WTC11 (cell line): ENCODE measurements around the gene PKLR.

Experiments used
- ELF4 ChIP-seq: sonication (generic); formaldehyde crosslinking; IDR thresholded peaks from 2 replicates; pipeline ENCODE4 v1.8.1; 2022; ENCODE audit warnings: low read depth, mild to moderate bottlenecking, moderate library complexity, missing genetic modification reagents
- ESRRA ChIP-seq: sonication (generic); formaldehyde crosslinking; IDR thresholded peaks from 2 replicates; pipeline ENCODE4 v1.8.1; 2022; ENCODE audit warnings: mild to moderate bottlenecking, missing genetic modification reagents, borderline replicate concordance
- FOXK1 ChIP-seq: sonication (generic); formaldehyde crosslinking; IDR thresholded peaks from 2 replicates; pipeline ENCODE4 v1.8.0; 2022; ENCODE audit warnings: mild to moderate bottlenecking, moderate library complexity, missing genetic modification reagents
- JUN ChIP-seq: sonication (generic); formaldehyde crosslinking; IDR thresholded peaks from 2 replicates; pipeline ENCODE4 v1.8.0; 2023; ENCODE audit warnings: mild to moderate bottlenecking, missing genetic modification reagents
- NFYB ChIP-seq: sonication (generic); formaldehyde crosslinking; conservative IDR thresholded peaks from 2 replicates; pipeline ENCODE4 v1.8.0; 2022; ENCODE audit warnings: low read depth, missing genetic modification reagents
- ZBTB21 ChIP-seq: sonication (generic); formaldehyde crosslinking; IDR thresholded peaks from 2 replicates; pipeline ENCODE4 v1.8.1; 2023; ENCODE audit warnings: mild to moderate bottlenecking, missing genetic modification reagents, borderline replicate concordance
- ZNF121 ChIP-seq: sonication (generic); formaldehyde crosslinking; IDR thresholded peaks from 2 replicates; pipeline ENCODE4 v1.8.0; 2023; ENCODE audit warnings: missing genetic modification reagents
- TF ChIP-seq, protein P1 (sequence below): fragments of 200-600 bp; IDR thresholded peaks from 2 replicates; pipeline ENCODE4 v1.8.0; 2022; ENCODE audit warnings: antibody characterized with exemption
- TF ChIP-seq, protein P2 (sequence below): sonication (generic); formaldehyde crosslinking; conservative IDR thresholded peaks from 2 replicates; pipeline ENCODE4 v1.8.1; 2023; ENCODE audit warnings: mild to moderate bottlenecking, low read depth, missing genetic modification reagents, moderate library complexity
- TF ChIP-seq, protein P3 (sequence below): sonication (generic); formaldehyde crosslinking; IDR thresholded peaks from 2 replicates; pipeline ENCODE4 v1.8.1; 2023; ENCODE audit warnings: mild to moderate bottlenecking, missing genetic modification reagents, moderate library complexity
- TF ChIP-seq, protein P4 (sequence below): sonication (generic); formaldehyde crosslinking; IDR thresholded peaks from 2 replicates; pipeline ENCODE4 v1.8.0; 2022; ENCODE audit warnings: mild to moderate bottlenecking, missing genetic modification reagents

DNA sequence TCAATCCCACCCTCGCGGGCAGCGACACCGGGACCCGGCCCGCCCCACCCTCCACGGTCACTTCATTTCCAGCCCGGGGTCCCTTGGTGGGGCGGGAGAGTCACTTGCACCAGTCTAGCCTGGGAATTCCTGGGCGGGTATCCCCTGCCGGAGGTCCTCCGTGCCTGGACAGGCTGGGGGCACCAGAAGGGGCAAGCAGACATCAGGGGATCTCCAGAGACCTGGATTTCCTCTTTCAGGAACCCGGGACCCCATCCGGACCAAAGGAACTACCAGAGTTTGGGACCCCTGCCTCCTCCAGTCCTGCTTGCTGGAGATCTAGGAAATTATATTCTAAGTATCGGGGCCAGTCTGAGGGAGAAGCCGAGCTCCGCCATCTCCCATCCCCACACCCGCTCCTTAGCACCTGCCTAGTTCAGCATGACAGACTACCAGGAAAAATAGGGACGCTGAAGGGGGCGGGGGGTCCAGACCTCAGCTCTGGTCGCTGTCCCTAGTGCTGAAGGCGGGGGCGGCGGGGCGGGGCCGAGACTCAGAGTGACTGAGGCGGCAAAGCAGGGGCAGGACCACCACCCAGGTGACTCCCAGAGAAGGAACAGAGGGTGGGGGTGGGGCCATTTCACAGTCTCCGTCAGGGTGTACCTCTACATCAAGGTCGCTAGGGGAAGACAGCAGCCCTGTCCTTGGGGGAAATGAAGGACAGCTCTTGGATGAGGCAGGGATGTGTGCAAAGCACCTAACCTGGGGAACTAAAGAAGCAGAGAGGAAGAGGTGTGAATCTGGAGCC, 23.1 kb downstream of the PKLR start:
- TF ChIP-seq ELF4 (CRISPR knock-in tag) (no peak), ZNF121 (CRISPR knock-in tag) (no peak), NFYB (CRISPR knock-in tag) (no peak), FOXK1 (CRISPR knock-in tag) (peak; percentile 85; the same call in 1 of the 2 replicates), ZBTB21 (no peak), ESRRA (CRISPR knock-in tag) (peak; percentile 70; the same call in 1 of the 2 replicates), JUN (CRISPR knock-in tag) (no peak)
- TF ChIP-seq, protein P1, sequence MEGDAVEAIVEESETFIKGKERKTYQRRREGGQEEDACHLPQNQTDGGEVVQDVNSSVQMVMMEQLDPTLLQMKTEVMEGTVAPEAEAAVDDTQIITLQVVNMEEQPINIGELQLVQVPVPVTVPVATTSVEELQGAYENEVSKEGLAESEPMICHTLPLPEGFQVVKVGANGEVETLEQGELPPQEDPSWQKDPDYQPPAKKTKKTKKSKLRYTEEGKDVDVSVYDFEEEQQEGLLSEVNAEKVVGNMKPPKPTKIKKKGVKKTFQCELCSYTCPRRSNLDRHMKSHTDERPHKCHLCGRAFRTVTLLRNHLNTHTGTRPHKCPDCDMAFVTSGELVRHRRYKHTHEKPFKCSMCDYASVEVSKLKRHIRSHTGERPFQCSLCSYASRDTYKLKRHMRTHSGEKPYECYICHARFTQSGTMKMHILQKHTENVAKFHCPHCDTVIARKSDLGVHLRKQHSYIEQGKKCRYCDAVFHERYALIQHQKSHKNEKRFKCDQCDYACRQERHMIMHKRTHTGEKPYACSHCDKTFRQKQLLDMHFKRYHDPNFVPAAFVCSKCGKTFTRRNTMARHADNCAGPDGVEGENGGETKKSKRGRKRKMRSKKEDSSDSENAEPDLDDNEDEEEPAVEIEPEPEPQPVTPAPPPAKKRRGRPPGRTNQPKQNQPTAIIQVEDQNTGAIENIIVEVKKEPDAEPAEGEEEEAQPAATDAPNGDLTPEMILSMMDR = peak; percentile 16; the same call in 1 of the 2 replicates
- TF ChIP-seq, protein P2, sequence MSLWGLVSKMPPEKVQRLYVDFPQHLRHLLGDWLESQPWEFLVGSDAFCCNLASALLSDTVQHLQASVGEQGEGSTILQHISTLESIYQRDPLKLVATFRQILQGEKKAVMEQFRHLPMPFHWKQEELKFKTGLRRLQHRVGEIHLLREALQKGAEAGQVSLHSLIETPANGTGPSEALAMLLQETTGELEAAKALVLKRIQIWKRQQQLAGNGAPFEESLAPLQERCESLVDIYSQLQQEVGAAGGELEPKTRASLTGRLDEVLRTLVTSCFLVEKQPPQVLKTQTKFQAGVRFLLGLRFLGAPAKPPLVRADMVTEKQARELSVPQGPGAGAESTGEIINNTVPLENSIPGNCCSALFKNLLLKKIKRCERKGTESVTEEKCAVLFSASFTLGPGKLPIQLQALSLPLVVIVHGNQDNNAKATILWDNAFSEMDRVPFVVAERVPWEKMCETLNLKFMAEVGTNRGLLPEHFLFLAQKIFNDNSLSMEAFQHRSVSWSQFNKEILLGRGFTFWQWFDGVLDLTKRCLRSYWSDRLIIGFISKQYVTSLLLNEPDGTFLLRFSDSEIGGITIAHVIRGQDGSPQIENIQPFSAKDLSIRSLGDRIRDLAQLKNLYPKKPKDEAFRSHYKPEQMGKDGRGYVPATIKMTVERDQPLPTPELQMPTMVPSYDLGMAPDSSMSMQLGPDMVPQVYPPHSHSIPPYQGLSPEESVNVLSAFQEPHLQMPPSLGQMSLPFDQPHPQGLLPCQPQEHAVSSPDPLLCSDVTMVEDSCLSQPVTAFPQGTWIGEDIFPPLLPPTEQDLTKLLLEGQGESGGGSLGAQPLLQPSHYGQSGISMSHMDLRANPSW (CRISPR knock-in tag) = no peak
- TF ChIP-seq, protein P3, sequence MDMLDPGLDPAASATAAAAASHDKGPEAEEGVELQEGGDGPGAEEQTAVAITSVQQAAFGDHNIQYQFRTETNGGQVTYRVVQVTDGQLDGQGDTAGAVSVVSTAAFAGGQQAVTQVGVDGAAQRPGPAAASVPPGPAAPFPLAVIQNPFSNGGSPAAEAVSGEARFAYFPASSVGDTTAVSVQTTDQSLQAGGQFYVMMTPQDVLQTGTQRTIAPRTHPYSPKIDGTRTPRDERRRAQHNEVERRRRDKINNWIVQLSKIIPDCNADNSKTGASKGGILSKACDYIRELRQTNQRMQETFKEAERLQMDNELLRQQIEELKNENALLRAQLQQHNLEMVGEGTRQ (CRISPR knock-in tag) = 0 out of 2 replicates have a peak, but pooled peaks have one; percentile 35
- TF ChIP-seq, protein P4, sequence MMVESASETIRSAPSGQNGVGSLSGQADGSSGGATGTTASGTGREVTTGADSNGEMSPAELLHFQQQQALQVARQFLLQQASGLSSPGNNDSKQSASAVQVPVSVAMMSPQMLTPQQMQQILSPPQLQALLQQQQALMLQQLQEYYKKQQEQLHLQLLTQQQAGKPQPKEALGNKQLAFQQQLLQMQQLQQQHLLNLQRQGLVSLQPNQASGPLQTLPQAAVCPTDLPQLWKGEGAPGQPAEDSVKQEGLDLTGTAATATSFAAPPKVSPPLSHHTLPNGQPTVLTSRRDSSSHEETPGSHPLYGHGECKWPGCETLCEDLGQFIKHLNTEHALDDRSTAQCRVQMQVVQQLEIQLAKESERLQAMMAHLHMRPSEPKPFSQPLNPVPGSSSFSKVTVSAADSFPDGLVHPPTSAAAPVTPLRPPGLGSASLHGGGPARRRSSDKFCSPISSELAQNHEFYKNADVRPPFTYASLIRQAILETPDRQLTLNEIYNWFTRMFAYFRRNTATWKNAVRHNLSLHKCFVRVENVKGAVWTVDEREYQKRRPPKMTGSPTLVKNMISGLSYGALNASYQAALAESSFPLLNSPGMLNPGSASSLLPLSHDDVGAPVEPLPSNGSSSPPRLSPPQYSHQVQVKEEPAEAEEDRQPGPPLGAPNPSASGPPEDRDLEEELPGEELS (CRISPR knock-in tag) = peak; percentile 53; the same call in 1 of the 2 replicates
